Effector memory CD8-positive, alpha-beta T cell (primary cell): ENCODE results near the gene AGPAT3.
"Not testable (repeated sequence)": the region's sequence is repeated elsewhere in the genome, so short reads cannot be mapped to it uniquely, and the experiment has no call there.

ENCODE experiments used
- ATAC-seq: fragments of 150-1000 bp; cut with Tn5 transposase; replicated peaks from 2 replicates; pipeline ENCODE4 v1.10.0; 2021; ENCODE audit warnings: mild to moderate bottlenecking, moderate library complexity
- DNase-seq, 3 experiments: peaks; one replicate each; pipeline ENCODE4 v3.0.0; 2021
- H3K27ac Mint-ChIP-seq, 2 donors: one replicate each; pipeline ENCODE4 v1.8.0; 2022; ENCODE audit warnings: mild to moderate bottlenecking in 2 of 2, mixed read lengths in 2 of 2, moderate library complexity in 2 of 2
- H3K27me3 Mint-ChIP-seq, 2 donors: one replicate each; pipeline ENCODE4 v1.8.0; 2022; ENCODE audit warnings: mixed read lengths in 2 of 2
- H3K36me3 Mint-ChIP-seq: one replicate; pipeline ENCODE4 v1.8.0; 2022; ENCODE audit warnings: mild to moderate bottlenecking, moderate library complexity, mixed read lengths; ENCODE audit not compliant: insufficient read depth
- H3K4me1 Mint-ChIP-seq, 2 donors: one replicate each; pipeline ENCODE4 v1.8.0; 2022; ENCODE audit warnings: low read depth in 2 of 2, mixed read lengths in 2 of 2
- H3K4me3 Mint-ChIP-seq, 2 donors: one replicate each; pipeline ENCODE4 v1.8.0; 2022; ENCODE audit warnings: mild to moderate bottlenecking in 2 of 2, mixed read lengths in 2 of 2, moderate library complexity in 2 of 2
- H3K9me3 Mint-ChIP-seq, 2 donors: one replicate each; pipeline ENCODE4 v1.8.0; 2022; ENCODE audit warnings: mixed read lengths in 2 of 2

AGPAT3 gene

DNA sequence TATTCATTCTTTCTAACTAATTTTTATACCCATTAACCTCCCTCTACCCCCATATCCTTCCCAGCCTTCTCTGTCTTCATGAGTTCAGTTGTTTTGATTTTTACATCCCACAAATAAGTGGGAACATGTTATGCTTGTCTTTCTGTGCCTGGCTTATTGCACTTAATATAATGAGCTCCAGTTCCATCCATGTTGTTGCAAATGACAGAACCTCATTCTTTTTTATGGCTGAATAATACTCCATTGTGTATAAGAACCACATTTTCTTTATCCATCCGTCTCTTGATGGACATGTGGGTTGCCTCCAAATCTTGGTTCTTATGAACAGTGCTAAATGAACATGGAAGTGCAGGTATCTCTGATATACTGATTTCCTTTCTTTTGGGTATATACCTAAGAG lies 21.5 kb downstream of the AGPAT3 start:
- H3K27me3 Mint-ChIP-seq: no peaks in the 10 kb centered on the region
- H3K36me3 Mint-ChIP-seq: peaks cover 17% of the 10 kb centered on the region
- peak overlapping the region in 1 of 2 donors; percentile 89 for H3K27ac Mint-ChIP-seq
- DNase-seq: no peak
- H3K4me1 Mint-ChIP-seq: peaks cover 35 to 36% of the 10 kb centered on the region in 2 donors
- H3K4me3 Mint-ChIP-seq: no peak overlapping the region
- no peaks in the 10 kb centered on the region for H3K9me3 Mint-ChIP-seq
- ATAC-seq: no peak

DNA sequence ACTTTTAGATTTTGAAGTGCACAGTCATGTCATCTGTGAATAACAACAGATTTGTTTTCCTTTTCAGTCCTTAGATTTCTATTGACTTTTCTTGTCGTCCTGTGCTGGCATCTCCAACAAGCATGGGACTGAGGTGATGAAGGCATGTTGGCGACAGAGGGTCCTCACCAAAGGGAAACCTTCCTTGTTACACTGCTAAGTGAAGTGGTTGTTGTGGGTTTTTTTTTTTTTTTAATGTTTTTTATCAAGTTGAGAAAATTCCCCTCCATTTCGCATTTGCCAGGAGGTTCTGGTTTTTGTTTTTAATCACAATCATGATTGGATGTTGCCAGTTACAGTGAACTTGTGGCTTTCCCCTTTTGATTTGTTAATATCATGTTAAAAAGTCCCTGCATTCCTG lies 24.0 kb downstream of the AGPAT3 start:
- Mint-ChIP-seq H3K9me3 (no peaks in the 10 kb centered on the region), H3K27ac (peak overlapping the region in 1 of 2 donors; percentile 22), H3K4me1 (peaks cover 31 to 45% of the 10 kb centered on the region in 2 donors), H3K36me3 (peaks cover 20% of the 10 kb centered on the region), H3K4me3 (no peak overlapping the region), H3K27me3 (no peaks in the 10 kb centered on the region)
- DNase-seq: no peak
- no peak for ATAC-seq

DNA sequence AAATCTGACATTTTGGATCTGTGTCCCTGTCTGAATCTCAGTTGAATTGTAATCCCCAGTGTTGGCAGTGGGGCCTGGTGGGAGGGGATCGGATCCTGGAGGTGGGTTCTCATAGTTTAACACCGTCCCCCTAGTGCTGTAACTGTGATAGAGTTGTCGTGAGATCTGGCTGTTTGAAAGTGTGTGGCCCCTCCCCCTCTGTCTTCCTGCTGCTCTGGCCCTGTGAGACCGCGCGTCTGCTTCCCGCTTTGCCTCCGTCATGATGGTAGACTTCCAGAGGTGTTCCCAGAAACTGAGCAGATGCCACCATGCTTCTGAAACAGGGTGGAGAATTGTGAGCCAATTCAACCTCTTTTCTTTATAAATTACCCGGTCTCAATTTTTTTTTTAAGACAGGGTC lies 25.0 kb downstream of the AGPAT3 start:
- peak overlapping the region in 1 of 2 donors; percentile 22 for H3K27ac Mint-ChIP-seq
- H3K9me3 Mint-ChIP-seq: no peaks in the 10 kb centered on the region
- no peak for ATAC-seq
- H3K4me1 Mint-ChIP-seq: peaks cover 31 to 44% of the 10 kb centered on the region in 2 donors
- peaks cover 18% of the 10 kb centered on the region for H3K36me3 Mint-ChIP-seq
- H3K4me3 Mint-ChIP-seq: no peak overlapping the region
- no peak for DNase-seq
- no peaks in the 10 kb centered on the region for H3K27me3 Mint-ChIP-seq

DNA sequence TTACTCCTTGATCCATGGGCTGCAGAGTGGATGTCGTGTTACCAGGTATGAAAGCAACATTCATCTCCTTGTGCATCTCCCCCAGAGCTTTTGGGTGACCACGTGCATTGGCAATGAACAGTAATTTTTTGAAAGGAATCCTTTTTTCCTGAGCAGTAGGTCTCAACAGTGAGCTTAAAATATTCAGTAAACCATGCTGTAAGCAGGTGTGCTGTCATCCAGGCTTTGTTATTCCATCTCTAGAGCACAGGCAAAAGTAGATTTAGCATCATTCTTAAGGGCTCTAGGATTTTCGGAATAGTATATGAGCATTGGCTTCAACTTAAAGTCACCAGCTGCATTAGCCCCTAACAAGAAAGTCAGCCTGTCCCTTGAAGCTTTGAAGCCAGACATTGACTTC lies 27.3 kb downstream of the AGPAT3 start:
- H3K36me3 Mint-ChIP-seq: peaks cover 25% of the 10 kb centered on the region
- no peak for DNase-seq
- H3K27ac Mint-ChIP-seq: peak overlapping the region; percentile 83 to 87

DNA sequence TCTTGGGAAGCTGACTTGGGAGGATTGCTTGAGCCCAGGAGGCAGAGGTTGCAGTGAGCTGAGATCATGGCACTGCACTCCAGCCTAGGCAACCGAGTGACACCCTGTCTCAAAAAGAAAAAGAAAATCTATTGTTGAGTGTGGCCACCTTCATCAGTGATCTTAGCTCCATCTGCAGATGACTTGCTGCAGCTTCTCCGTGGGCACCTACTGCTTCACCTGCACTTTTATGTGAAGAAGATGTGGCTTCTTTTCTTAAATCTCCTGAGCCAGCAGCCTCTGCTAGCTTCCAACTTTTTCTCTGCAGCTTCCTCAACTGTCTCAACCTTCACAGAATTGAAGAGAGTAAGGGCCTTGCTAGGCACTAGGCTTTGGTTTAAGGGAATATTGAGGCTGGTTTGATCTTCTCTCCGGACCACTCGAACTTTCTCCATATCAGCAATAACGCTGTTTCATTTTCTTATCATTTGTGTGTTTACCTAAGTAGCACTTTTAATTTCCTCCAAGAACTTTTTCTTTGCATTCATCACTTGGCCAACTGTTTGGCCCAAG lies 28.0 kb downstream of the AGPAT3 start:
- peak; percentile 27 for ATAC-seq
- peaks cover 25 to 37% of the 10 kb centered on the region in 2 donors for H3K4me1 Mint-ChIP-seq

More for the DNA sequence above, 27.3 kb downstream of the AGPAT3 start:
- H3K4me3 Mint-ChIP-seq: peak overlapping the region; percentile 76 to 81
- no peaks in the 10 kb centered on the region for H3K9me3 Mint-ChIP-seq
- no peaks in the 10 kb centered on the region for H3K27me3 Mint-ChIP-seq
- no peak for ATAC-seq
- H3K4me1 Mint-ChIP-seq: peaks cover 25 to 37% of the 10 kb centered on the region in 2 donors

DNA sequence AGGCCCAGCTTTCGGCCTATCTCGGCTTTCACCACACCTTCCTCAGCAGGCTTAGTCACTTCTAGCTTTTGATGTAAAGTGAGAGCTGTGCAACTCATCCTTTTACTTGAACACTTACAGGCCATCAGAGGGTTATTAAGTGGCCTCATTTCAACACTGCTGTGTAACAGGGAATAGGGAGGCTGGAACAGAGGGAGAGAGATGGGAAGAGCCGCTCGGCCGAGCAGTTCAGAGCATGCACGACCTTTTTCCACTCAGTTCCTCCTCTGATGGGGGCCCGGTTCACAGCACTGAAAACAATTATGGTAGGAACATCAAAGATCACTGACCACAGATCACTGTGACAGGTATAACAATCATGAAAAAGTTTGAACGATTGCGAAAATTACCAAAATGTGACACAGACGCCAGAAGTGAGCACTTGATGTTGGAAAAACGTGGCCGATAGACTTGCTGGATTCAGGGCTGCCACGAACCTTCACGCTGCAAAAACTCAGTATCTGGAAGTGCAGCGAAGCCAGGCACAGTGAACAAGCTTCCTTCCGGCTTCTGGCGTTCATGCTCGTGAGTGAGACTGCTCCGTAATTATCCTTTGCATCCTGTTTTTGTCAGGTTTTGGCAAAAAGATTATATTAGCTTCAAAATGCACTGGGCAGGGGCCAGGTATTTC lies 28.6 kb downstream of the AGPAT3 start:
- Mint-ChIP-seq H3K4me3 (peak overlapping the region; percentile 76 to 81), H3K36me3 (peaks cover 21% of the 10 kb centered on the region), H3K27me3 (no peaks in the 10 kb centered on the region), H3K9me3 (no peaks in the 10 kb centered on the region), H3K27ac (peak overlapping the region; percentile 83 to 87), H3K4me1 (peaks cover 25 to 37% of the 10 kb centered on the region in 2 donors)
- ATAC-seq (peak; percentile 69), DNase-seq (no peak)

More for the DNA sequence above, 28.0 kb downstream of the AGPAT3 start:
- peaks cover 25% of the 10 kb centered on the region for H3K36me3 Mint-ChIP-seq
- no peaks in the 10 kb centered on the region for H3K27me3 Mint-ChIP-seq
- no peak for DNase-seq
- no peaks in the 10 kb centered on the region for H3K9me3 Mint-ChIP-seq
- peak overlapping the region; percentile 76 to 81 for H3K4me3 Mint-ChIP-seq
- H3K27ac Mint-ChIP-seq: peak overlapping the region; percentile 83 to 87

DNA sequence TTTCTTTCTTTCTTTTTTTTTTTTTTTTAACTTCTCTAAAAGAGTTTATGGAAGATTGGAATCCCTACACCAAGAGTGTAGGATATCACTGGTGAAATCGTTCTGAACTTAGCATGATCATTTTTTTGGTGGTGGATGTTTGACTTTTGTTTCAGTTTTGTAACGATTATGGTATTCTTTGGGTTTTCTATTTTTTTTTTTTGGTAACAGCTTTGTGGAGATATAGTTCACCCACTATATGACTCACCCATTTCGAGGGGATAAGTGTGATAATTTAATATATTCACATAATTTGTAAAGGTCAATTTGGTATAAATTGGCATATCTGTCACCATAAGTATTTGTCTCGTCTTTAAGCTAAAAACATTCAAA lies 29.2 kb downstream of the AGPAT3 start:
- Mint-ChIP-seq H3K4me1 (peaks cover 28 to 39% of the 10 kb centered on the region in 2 donors), H3K9me3 (no peaks in the 10 kb centered on the region), H3K27ac (peak overlapping the region; percentile 83 to 87), H3K4me3 (peak overlapping the region; percentile 76 to 81), H3K27me3 (no peaks in the 10 kb centered on the region), H3K36me3 (peaks cover 19% of the 10 kb centered on the region)
- DNase-seq (no peak), ATAC-seq (peak; percentile 43)

DNA sequence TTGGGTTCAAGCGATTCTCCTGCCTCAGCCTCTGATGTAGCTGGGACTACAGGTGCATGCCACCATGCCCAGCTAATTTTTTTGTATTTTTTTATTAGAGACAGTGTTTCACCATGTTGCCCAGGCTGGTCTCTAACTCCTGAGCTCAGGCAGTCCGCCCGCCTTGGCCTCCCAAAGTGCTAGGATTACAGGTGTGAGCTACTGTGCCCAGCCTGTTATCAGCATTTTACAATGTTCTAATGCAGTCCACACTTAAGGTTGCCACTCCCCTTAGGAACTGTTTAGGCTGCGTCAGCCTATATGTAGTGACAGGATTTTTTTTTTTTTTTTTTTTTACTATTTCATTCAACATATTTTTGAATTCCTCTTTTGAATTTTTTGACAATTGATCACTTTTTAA lies 30.2 kb downstream of the AGPAT3 start:
- Mint-ChIP-seq H3K4me1 (peaks cover 26 to 44% of the 10 kb centered on the region in 2 donors), H3K9me3 (no peaks in the 10 kb centered on the region), H3K27ac (no peak overlapping the region), H3K36me3 (peaks cover 19% of the 10 kb centered on the region), H3K27me3 (no peaks in the 10 kb centered on the region), H3K4me3 (no peak overlapping the region)
- DNase-seq (no peak), ATAC-seq (no peak)

DNA sequence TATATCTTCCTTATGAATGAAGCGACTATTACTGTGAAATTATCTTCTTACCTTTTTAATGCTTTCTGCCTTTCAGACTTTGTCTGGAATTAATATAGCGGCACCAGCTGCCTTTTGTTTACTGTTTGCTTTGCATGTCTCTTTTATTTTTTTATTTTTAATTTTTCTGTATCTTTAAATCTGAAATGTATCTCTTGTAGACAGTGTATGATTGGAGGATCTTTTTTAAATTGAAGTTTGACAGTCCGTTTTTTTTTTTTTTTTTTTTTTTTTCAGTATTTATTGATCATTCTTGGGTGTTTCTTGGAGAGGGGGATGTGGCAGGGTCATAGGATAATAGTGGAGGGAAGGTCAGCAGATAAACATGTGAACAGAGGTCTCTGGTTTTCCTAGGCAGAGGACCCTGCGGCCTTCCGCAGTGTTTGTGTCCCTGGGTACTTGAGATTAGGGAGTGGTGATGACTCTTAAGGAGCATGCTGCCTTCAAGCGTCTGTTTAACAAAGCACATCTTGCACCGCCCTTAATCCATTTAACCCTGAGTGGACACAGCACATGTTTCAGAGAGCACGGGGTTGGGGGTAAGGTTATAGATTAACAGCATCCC lies 31.8 kb downstream of the AGPAT3 start:
- DNase-seq, H3K27me3 Mint-ChIP-seq, H3K4me3 Mint-ChIP-seq, H3K27ac Mint-ChIP-seq, ATAC-seq, H3K9me3 Mint-ChIP-seq: not testable (repeated sequence)
- peaks cover 32 to 60% of the 10 kb centered on the region in 2 donors for H3K4me1 Mint-ChIP-seq
- H3K36me3 Mint-ChIP-seq: peaks cover 15% of the 10 kb centered on the region

DNA sequence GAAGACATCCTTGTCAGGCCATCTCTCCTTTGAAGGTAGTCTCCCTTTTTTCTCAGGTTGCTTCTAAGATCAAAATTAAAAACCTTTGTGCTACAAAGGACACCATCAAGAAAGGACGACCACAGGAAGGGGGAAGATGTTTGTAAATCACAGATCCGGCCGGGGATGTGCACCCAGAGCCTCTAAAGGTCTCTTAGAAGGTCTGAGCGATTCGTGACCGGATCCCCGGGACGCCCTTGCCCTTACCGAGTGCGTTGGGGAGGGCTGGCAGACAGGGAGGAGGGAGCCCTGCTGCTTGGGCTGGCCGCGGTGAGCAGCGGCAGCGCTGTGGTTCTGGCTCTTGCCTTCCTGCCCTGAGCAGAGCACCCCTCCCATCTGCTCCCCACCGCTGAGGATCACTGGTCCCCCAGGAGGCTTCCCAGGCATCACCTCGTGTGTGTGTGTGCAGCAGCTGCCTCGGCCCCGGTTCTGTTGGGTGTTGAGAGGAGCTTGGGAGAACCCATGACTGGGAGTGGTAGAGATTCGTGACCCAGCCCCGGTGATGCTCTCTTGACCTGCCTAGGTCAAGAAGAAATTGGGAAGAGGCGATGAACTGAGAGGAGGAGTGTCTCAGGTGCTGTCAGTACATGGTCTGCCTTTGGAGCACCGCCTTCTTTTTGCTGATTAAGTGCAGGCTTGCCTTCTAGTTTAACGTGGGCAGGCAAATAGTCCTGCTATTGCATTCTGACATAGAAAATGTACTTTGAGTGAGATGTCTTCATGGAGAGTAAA lies 34.5 kb downstream of the AGPAT3 start:
- no peak overlapping the region for H3K4me3 Mint-ChIP-seq
- no peak for ATAC-seq

DNA sequence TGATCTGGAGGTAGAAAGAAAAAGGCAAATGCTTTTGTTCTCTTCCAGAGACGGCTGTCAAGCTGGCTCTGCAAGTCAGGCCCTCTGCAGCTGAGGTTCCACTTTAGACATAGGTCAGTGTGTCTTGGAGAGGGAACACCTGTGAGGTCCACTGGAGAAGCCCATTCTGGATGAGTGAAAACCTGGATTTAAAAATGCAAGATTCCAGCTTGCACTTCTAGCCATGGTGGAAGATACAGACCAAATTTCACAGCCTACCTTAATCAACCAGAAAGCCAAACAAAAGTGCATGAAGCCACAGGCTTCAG lies 35.0 kb downstream of the AGPAT3 start:
- DNase-seq: no peak
- H3K9me3 Mint-ChIP-seq: no peaks in the 10 kb centered on the region
- ATAC-seq: no peak
- no peak overlapping the region for H3K4me3 Mint-ChIP-seq
- H3K27ac Mint-ChIP-seq: peak overlapping the region in 1 of 2 donors; percentile 76
- H3K27me3 Mint-ChIP-seq: no peaks in the 10 kb centered on the region
- peaks cover 23% of the 10 kb centered on the region for H3K36me3 Mint-ChIP-seq
- H3K4me1 Mint-ChIP-seq: peaks cover 22 to 46% of the 10 kb centered on the region in 2 donors

More for the DNA sequence above, 34.5 kb downstream of the AGPAT3 start:
- H3K4me1 Mint-ChIP-seq: peaks cover 22 to 48% of the 10 kb centered on the region in 2 donors
- no peaks in the 10 kb centered on the region for H3K27me3 Mint-ChIP-seq
- H3K9me3 Mint-ChIP-seq: no peaks in the 10 kb centered on the region
- peaks cover 20% of the 10 kb centered on the region for H3K36me3 Mint-ChIP-seq
- H3K27ac Mint-ChIP-seq: no peak overlapping the region
- DNase-seq: no peak

DNA sequence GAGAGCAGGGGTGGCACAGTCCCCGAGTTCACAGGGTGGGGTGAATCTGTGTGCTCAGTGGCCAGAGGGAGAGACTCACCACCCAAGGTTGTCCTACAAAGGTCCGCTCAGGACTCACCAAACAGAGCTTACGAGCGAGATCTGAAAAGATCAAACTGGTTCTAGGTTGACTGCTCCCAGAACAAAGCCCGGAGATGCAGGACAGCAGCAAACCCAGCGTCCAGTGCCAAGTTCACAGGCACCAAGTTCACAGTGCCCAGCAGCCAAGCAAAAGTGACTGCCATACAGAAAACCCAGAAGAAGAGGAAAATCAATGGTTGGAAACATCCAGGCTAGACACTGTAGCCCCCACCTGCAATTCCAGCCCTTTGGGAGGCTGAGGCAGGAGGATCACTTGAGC lies 35.7 kb downstream of the AGPAT3 start:
- Mint-ChIP-seq H3K36me3 (peaks cover 20% of the 10 kb centered on the region), H3K4me1 (peaks cover 24 to 48% of the 10 kb centered on the region in 2 donors), H3K9me3 (no peaks in the 10 kb centered on the region), H3K27me3 (no peaks in the 10 kb centered on the region), H3K4me3 (no peak overlapping the region), H3K27ac (peak overlapping the region; percentile 13 to 76)
- no peak for DNase-seq
- no peak for ATAC-seq

DNA sequence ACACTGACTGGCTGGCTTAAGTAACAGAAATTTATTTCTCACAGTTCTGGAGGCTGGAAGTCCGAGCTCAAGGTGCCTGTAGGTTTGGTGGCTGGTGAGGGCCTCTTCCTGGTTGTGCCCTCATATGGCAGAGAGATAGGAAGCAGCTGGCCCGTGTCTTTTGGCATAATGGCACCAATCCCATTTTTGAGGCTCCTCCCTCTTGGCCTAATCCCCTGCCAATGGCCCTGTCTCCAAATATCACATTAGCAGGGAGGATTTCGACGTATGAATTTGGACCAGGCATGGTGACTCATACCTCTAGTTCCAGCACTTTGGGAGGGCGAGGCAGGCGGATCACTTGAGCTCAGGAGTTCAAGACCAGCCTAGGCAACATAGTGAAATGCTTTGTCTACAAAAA lies 37.4 kb downstream of the AGPAT3 start:
- Mint-ChIP-seq H3K4me1 (peaks cover 26 to 52% of the 10 kb centered on the region in 2 donors), H3K4me3 (no peak overlapping the region), H3K36me3 (peaks cover 27% of the 10 kb centered on the region), H3K27ac (peak overlapping the region in 1 of 2 donors; percentile 10), H3K9me3 (no peaks in the 10 kb centered on the region), H3K27me3 (no peaks in the 10 kb centered on the region)
- DNase-seq (no peak), ATAC-seq (no peak)
